K562 (cell line): ENCODE results near the gene CALML6. TPM values are rescaled to one million over a fixed set of nuclear protein-coding genes. Genes with fewer than 3 reads are reported as not detected.
A peak's percentile ranks its signal among the peaks of the same experiment; 100 is the strongest.

Experiments used
- ATAC-seq: fragments of 200-7000 bp; cut with Tn5 transposase; 3 replicates; pipeline ENCODE4 v1.9.1; 2020; ENCODE audit warnings: moderate library complexity
- BruUV-seq: library from RNA; stranded (reverse); fragments of 400-500 nt; replicated peaks from 2 replicates; lab custom pipeline; 2021; lab: Mats Ljungman, UMichigan
- CTCF ChIA-PET: fragments of 300-600 bp; formaldehyde crosslinking; extraction: SDS; loops from one replicate; lab custom pipeline; 2021; ENCODE audit warnings: low intra/inter-chr PET ratio; lab: Yijun Ruan, JAX
- POLR2A ChIA-PET: fragments of 300-600, 350-650 bp; sonication (Branson Sonifier 250); formaldehyde crosslinking; extraction: SDS; loops from one replicate; lab custom pipeline; 2021; ENCODE audit warnings: antibody characterized with exemption, inconsistent platforms; lab: Yijun Ruan, JAX
- DNase-seq, 4 experiments: peaks; one replicate each; pipeline versions ENCODE4 v3.0.0 to v3.0.0-alpha.2; 2011 to 2018; ENCODE audit warnings: low spot score in 3 of 4, mixed read lengths in 3 of 4; ENCODE audit errors: extremely low read depth in 1 of 4
- FAIRE-seq: peaks from 2 replicates; lab custom pipeline; 2011; peaks lifted over from hg19 to GRCh38; lab: Jason Lieb, UNC
- H2AFZ ChIP-seq: 2 replicates; pipeline ENCODE4 v1.6.0; 2011; ENCODE audit warnings: low read depth, low read length, control low read depth, inconsistent platforms
- H3K27ac ChIP-seq: fragments of 200-600 bp; 3 replicates; pipeline ENCODE4 v1.8.0; 2011; ENCODE audit warnings: low read depth, mild to moderate bottlenecking, control low read depth, inconsistent platforms, low read length, moderate library complexity, mixed read lengths; ENCODE audit errors: extremely low read depth
- H3K27me3 ChIP-seq, 2 experiments: fragments of 300-600 bp in 1 of 2; 2 replicates in 1 of 2; 3 replicates in 1 of 2; pipeline versions ENCODE4 v1.6.0 to v1.8.0; 2011; ENCODE audit warnings: inconsistent platforms in 2 of 2, low read length in 2 of 2, mild to moderate bottlenecking in 1 of 2, mixed read lengths in 1 of 2, moderate library complexity in 1 of 2; ENCODE audit not compliant: control insufficient read depth in 2 of 2, insufficient read depth in 2 of 2
- H3K36me3 ChIP-seq: fragments of 300-600 bp; 3 replicates; pipeline ENCODE4 v1.8.0; 2011; ENCODE audit warnings: mild to moderate bottlenecking, low read length, inconsistent platforms; ENCODE audit not compliant: control insufficient read depth, insufficient read depth
- H3K4me1 ChIP-seq, 2 experiments: fragments of 200-600 bp in 1 of 2; replicated peaks in 1 of 2; 2 replicates in 1 of 2; 3 replicates in 1 of 2; pipeline versions ENCODE4 v1.5.1 to v1.8.0; 2011; ENCODE audit warnings: inconsistent platforms in 2 of 2, low read length in 2 of 2, mild to moderate bottlenecking in 1 of 2, mixed read lengths in 1 of 2, moderate library complexity in 1 of 2; ENCODE audit not compliant: control insufficient read depth in 2 of 2, insufficient read depth in 2 of 2
- H3K4me2 ChIP-seq: 2 replicates; pipeline ENCODE4 v1.6.1; 2011; ENCODE audit warnings: low read length, control low read depth, inconsistent platforms, mixed read lengths; ENCODE audit not compliant: insufficient read depth
- H3K4me3 ChIP-seq: fragments of 200-600 bp; sonication (generic), shearing (Covaris generic); 2 replicates; pipeline ENCODE4 v1.5.1; 2016; ENCODE audit warnings: control low read depth, inconsistent platforms
- H3K79me2 ChIP-seq: fragments of 200-600 bp; 3 replicates; pipeline ENCODE4 v1.8.0; 2011; ENCODE audit warnings: low read length, inconsistent platforms; ENCODE audit not compliant: control insufficient read depth, insufficient read depth
- H3K9ac ChIP-seq, 2 experiments: 2 replicates each; pipeline versions ENCODE4 v1.6.0 to v1.6.1; 2011; ENCODE audit warnings: low read depth in 2 of 2, low read length in 2 of 2, control low read depth in 1 of 2, inconsistent platforms in 1 of 2, mild to moderate bottlenecking in 1 of 2, mixed read lengths in 1 of 2; ENCODE audit not compliant: insufficient read depth in 1 of 2
- H3K9me1 ChIP-seq: one replicate; pipeline ENCODE4 v1.6.0; 2011; ENCODE audit warnings: inconsistent platforms, mild to moderate bottlenecking, low read length, moderate library complexity; ENCODE audit not compliant: control insufficient read depth, insufficient read depth
- H3K9me3 ChIP-seq: replicated peaks from 2 replicates; pipeline ENCODE4 v1.5.1; 2011; ENCODE audit warnings: low read depth, low read length, inconsistent platforms; ENCODE audit not compliant: control insufficient read depth, insufficient read depth
- H4K20me1 ChIP-seq: replicated peaks from 2 replicates; pipeline ENCODE4 v1.6.1; 2011; ENCODE audit warnings: low read length, inconsistent platforms, mixed read lengths; ENCODE audit not compliant: control insufficient read depth, insufficient read depth
- CHD4 ChIP-seq: fragments of 200-600 bp; sonication (generic); IDR thresholded peaks from 3 replicates; pipeline ENCODE4 v1.6.1; 2012; ENCODE audit warnings: low read depth, mild to moderate bottlenecking, mixed read lengths, low read length, inconsistent platforms; ENCODE audit not compliant: insufficient read depth, insufficient replicate concordance, poor library complexity, severe bottlenecking
- NEUROD1 ChIP-seq: fragments of 150-350 bp; IDR thresholded peaks from 2 replicates; pipeline ENCODE4 v1.6.1; 2014; ENCODE audit warnings: borderline replicate concordance, low read length, low read depth; ENCODE audit not compliant: partially characterized antibody
- NFE2L1 ChIP-seq: fragments of 450-650 bp; IDR thresholded peaks from 2 replicates; pipeline ENCODE4 v1.6.1; 2016; ENCODE audit warnings: missing genetic modification characterization, low read depth, mild to moderate bottlenecking, missing compliant biosample characterization, moderate library complexity, borderline replicate concordance
- RB1 ChIP-seq: fragments of 450-650 bp; IDR thresholded peaks from 2 replicates; pipeline ENCODE4 v1.6.1; 2017; ENCODE audit warnings: low read depth, mild to moderate bottlenecking
- RBM15 ChIP-seq: fragments of 200-400 bp; formaldehyde crosslinking; IDR thresholded peaks from 2 replicates; pipeline ENCODE4 v1.6.1; 2018; ENCODE audit warnings: mild to moderate bottlenecking, low read length, moderate library complexity; ENCODE audit not compliant: insufficient read depth
- RREB1 ChIP-seq: fragments of 250-450 bp; sonication (Bioruptor Pico); IDR thresholded peaks from 2 replicates; pipeline ENCODE4 v1.4.0; 2020
- SLC30A9 ChIP-seq: fragments of 250-450 bp; sonication (Bioruptor Pico); IDR thresholded peaks from 2 replicates; pipeline ENCODE4 v1.8.0; 2022; ENCODE audit warnings: mild to moderate bottlenecking, moderate library complexity
- SRSF9 ChIP-seq: fragments of 200-400 bp; formaldehyde crosslinking; IDR thresholded peaks from 2 replicates; pipeline ENCODE4 v1.6.1; 2017; ENCODE audit warnings: low read depth, low read length, borderline replicate concordance
- STAT5B ChIP-seq: fragments of 250-450 bp; sonication (Bioruptor Pico); IDR thresholded peaks from 2 replicates; pipeline ENCODE4 v1.8.0; 2021; ENCODE audit warnings: mild to moderate bottlenecking, inconsistent platforms
- TAF1 ChIP-seq: IDR thresholded peaks from 2 replicates; pipeline ENCODE4 v1.6.1; 2011; ENCODE audit warnings: mild to moderate bottlenecking, low read length, moderate library complexity; ENCODE audit not compliant: insufficient read depth, control insufficient read depth, severe bottlenecking; ENCODE audit errors: extremely low read depth
- TAF7 ChIP-seq: fragments of 450-650 bp; IDR thresholded peaks from 2 replicates; pipeline ENCODE4 v1.6.1; 2016; ENCODE audit warnings: missing genetic modification characterization, missing compliant biosample characterization
- USF2 ChIP-seq: sonication (generic); formaldehyde crosslinking; IDR thresholded peaks from 2 replicates; pipeline ENCODE4 v1.5.0; 2020; ENCODE audit warnings: missing genetic modification reagents
- ZBTB7A ChIP-seq: IDR thresholded peaks from 2 replicates; pipeline ENCODE4 v1.6.1; 2011; ENCODE audit warnings: low read depth, mild to moderate bottlenecking, low read length, moderate library complexity, borderline replicate concordance; ENCODE audit not compliant: control insufficient read depth
- ZC3H8 ChIP-seq: fragments of 450-650 bp; IDR thresholded peaks from 2 replicates; pipeline ENCODE4 v1.6.1; 2017
- WGBS: fragments of 100-300 bp; shearing (Covaris generic); methylation state at CpG from one replicate; pipeline ENCODE4 v1.1.6; 2016; ENCODE audit warnings: low coverage, mixed read lengths; ENCODE audit not compliant: insufficient coverage; ENCODE audit errors: missing lambda C conversion rate; 5-methylcytosine and 5-hydroxymethylcytosine counted together
- in situ Hi-C: fragments of 300-500 bp; cut with MboI; formaldehyde crosslinking; loops from 4 replicates; pipeline ENCODE4 v1.15.0; 2018; ENCODE audit warnings: inconsistent platforms, mixed read lengths
- intact Hi-C: fragments of 100-400 bp; cut with micrococcal nuclease; formaldehyde crosslinking; loops from 2 replicates; pipeline ENCODE4 v1.14.2; 2022
- polyA plus RNA-seq, 8 experiments: library from polyadenylated mRNA; depleted of rRNA in 4 of 8; stranded (reverse) in 5 of 8; unstranded in 3 of 8; fragments of >200 nt; fragmentation: Nextera tagmentation in 2 of 8; fragmentation: Illumina TruSeq in 1 of 8; extraction: Ambion mirVana in 2 of 8; extraction: Trizol in 1 of 8; gene quantifications; 2 replicates each; pipeline versions ENCODE4 v1.2.1 to v1.2.3, GENCODE V29; 2011 to 2014; ENCODE audit warnings: inconsistent platforms in 1 of 8, missing spikeins in 1 of 8
- total RNA-seq, 7 experiments: library from RNA; depleted of rRNA in 6 of 7; stranded (reverse); fragments of >200 nt in 6 of 7; fragmentation: Illumina TruSeq in 2 of 7; extraction: Trizol in 2 of 7; gene quantifications; 2 replicates each; pipeline versions ENCODE4 v1.2.1 to v1.2.3, GENCODE V29; 2011 to 2021; ENCODE audit warnings: low replicate concordance in 1 of 7

The CALML6 gene
- total and polyA plus RNA-seq, 9 of the 15 experiments (the other 6 are each of a cell fraction or from before 2014, with no cell fraction given): 0.14 TPM; not detected in 8

GRCh38 chr1:1919304-1920056, 4.4 kb downstream of the CALML6 start:
- no peaks in the 10 kb centered on the region for H3K9me3 ChIP-seq
- peaks cover 5% of the 10 kb centered on the region; the same call in 1 of the 2 replicates for H4K20me1 ChIP-seq
- no peak overlapping the region for H3K27ac ChIP-seq
- ATAC-seq (peak; percentile 90), DNase-seq (peak; percentile 100), FAIRE-seq (peak; percentile 100)
- BruUV-seq: no TSS peak
- no peaks in the 10 kb centered on the region for H3K9me1 ChIP-seq
- in situ Hi-C loops: loop anchor here (10.0 kb wide), 1 partner anchor 555 kb away; no protein-coding TSS in a partner anchor
- intact Hi-C loops: no loop called here
- CTCF ChIA-PET: interaction anchor here (0.7 kb wide), 1 partner anchor 474 kb away, joined by 3 read pairs; no protein-coding TSS in a partner anchor
- H3K4me1 ChIP-seq: peaks cover 9 to 87% of the 10 kb centered on the region in 2 experiments; a peak in 4 of 5 replicates
- 2% methylated on average over 62 of the region's 62 CpGs for WGBS
- H3K36me3 ChIP-seq: no peaks in the 10 kb centered on the region
- H3K4me3 ChIP-seq: peak overlapping the region; percentile 51
- H3K4me2 ChIP-seq: peak overlapping the region; percentile 78
- peak overlapping the region; percentile 93 for H2AFZ ChIP-seq
- H3K9ac ChIP-seq: peak overlapping the region; percentile 15 to 91; a peak in 3 of 4 replicates
- no peaks in the 10 kb centered on the region for H3K79me2 ChIP-seq
- peaks cover 1 to 12% of the 10 kb centered on the region in 2 experiments; a peak in 4 of 5 replicates for H3K27me3 ChIP-seq
- POLR2A ChIA-PET: interaction anchor here (0.5 kb wide), 1 partner anchor 256 kb away, joined by 3 read pairs; no protein-coding TSS in a partner anchor
- TF ChIP-seq TAF7 (tag): no peak
- TF ChIP-seq ZC3H8: no peak
- TF ChIP-seq RB1: peak; percentile 23; the same call in 1 of the 2 replicates
- TF ChIP-seq ZBTB7A: peak; percentile 74
- no peak for TF ChIP-seq CHD4
- TF ChIP-seq NEUROD1: no peak
- TF ChIP-seq TAF1: no peak
- TF ChIP-seq USF2 (CRISPR knock-in tag): peak; percentile 68
- TF ChIP-seq SRSF9: no peak
- TF ChIP-seq SLC30A9 (CRISPR knock-in tag): no peak
- TF ChIP-seq STAT5B: no peak
- TF ChIP-seq NFE2L1 (tag): no peak
- TF ChIP-seq RREB1: no peak
- TF ChIP-seq RBM15: no peak
